Measurements from ENCODE around the gene RABL2B.

RABL2B gene

GRCh38 chr22:50722048-50722701 lies 61.3 kb downstream of the RABL2B start:
- DNase-seq = no peak

GRCh38 chr22:50721257-50721844 lies 62.1 kb downstream of the RABL2B start:
- DNase-seq = no peak

- DNase-seq = no peak
Observed at GRCh38 chr22:50720301-50721256, 62.9 kb downstream of the RABL2B start.

- DNase-seq = no peak
Observed at GRCh38 chr22:50719814-50720300, 63.6 kb downstream of the RABL2B start.

- DNase-seq = no peak
Observed at GRCh38 chr22:50718352-50718709, 65.1 kb downstream of the RABL2B start.

GRCh38 chr22:50717709-50718351 lies 65.6 kb downstream of the RABL2B start:
- DNase-seq = no peak

Data from central memory CD4-positive, alpha-beta T cell (primary cell).